GM21737 (cell line): ENCODE data around the gene GIMAP8.
"Not testable (repeated sequence)": the region's sequence is repeated elsewhere in the genome, so short reads cannot be mapped to it uniquely, and the experiment has no call there.

ENCODE experiments used
- ATAC-seq: cut with Tn5 transposase; IDR thresholded peaks from one replicate; pipeline ENCODE4 v1.9.1; 2021; ENCODE audit warnings: mild to moderate bottlenecking, moderate library complexity; ENCODE audit not compliant: unreplicated experiment

GIMAP8 gene

DNA sequence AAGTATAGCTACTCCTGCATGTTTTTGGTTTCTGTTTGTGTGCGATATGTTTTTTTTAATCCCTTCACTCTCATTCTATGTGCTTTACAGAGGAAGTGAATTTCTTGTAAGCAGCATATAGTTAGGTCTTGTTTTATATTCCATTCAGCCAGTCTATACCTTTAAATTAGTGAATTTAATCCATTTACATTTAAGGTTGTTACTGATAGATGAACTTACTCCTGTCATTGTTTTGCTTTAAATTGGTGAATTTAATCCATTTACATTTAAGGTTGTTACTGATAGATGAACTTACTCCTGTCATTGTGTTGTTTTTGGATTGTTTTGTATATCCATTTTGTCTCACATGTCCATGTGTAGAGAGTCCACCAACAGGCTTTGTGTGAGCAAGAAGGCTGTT is 11.1 kb downstream of the GIMAP8 start:
- ATAC-seq, result no peak

DNA sequence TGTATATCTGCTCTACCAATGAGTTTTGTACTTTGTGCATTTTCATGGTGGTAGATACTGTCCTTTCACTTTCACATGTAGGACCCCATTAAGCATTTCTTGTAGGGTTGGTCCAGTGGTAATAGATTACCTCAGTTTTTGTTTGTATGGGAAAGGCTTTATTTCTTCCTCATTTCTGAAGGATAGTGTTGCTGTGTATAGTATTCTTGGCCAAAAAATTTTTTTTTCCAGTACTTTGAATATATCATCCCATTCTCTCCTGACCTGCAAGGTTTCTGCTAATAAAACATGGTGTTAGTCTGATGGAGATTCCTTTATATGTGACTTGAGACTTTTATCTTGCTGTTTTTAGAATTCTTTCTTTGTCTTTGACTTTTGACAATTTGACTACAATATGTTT is 12.0 kb downstream of the GIMAP8 start:
- ATAC-seq, result no peak

DNA sequence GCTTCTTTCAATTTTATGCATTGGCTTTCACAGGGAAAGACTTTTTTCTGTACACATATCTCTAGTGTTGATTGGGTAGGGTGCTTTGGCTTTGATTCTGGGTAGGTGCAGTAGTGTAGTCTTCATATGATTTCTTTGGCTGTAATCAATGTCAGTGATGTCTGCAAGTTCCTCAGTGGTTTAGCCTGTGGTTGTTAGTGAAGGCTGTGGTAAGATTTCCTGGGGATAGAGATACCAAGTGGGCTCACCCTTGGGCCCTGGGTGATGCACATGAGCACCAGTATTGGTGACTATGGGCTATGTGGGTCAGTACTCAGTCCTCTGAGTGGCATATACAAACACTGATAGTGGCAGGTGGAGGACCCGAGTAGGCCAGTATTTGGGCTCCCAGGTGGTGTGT is 13.0 kb downstream of the GIMAP8 start:
- no peak for ATAC-seq

DNA sequence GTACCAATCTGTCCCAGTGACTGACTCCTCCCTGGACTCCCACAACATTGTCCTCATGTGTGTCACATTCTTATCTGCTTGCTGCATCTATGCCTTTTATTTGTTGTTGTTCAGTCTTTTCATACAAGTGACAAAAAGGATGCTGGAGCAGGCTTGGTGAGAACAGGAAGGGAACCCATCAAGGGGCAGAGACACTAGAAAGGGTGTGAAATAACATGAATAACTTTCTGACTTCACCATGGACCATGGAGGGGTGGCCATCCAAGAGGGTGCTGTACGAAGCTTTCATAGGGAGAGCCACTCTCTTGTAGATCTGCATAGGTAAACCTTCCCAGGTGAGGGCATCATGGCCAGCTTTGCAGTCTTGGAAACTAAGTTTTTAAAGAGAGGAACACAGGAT is 14.5 kb downstream of the GIMAP8 start:
- no peak for ATAC-seq

DNA sequence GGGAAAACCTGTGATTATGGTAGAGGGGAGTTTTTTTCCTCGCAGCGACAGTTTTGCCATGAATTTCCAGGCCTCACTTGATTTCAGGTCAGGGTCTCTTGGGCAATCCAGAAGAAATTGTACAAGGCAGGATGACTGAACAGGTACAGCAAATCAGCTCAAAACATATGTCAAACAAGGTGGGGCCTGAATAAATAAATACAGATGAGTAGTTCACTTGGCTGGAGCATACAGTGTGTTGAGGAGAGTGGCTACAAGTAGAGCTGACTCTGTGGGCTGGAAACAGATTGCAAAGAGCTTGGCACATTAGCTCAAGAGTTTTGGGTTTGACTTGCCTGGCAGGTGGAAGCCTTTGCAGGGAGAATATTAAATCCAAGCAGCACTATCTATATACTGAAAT is 15.0 kb downstream of the GIMAP8 start:
- no peak for ATAC-seq

DNA sequence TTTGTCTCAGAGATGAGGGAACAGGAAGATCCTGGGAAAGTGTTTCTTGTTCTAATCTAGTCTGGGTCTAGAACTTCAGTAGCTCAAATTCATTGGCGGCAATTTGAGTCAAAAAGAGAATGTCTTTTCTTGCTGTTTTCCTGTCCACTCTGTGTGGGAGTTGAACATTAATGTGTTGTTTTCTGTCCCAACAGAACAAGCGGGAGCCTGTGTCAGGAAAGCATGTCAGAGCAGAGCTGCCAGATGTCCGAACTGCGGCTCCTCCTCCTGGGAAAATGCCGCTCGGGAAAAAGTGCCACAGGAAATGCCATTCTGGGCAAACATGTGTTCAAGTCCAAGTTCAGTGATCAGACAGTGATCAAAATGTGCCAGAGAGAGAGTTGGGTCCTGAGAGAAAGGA is 16.0 kb downstream of the GIMAP8 start:
- no peak for ATAC-seq

DNA sequence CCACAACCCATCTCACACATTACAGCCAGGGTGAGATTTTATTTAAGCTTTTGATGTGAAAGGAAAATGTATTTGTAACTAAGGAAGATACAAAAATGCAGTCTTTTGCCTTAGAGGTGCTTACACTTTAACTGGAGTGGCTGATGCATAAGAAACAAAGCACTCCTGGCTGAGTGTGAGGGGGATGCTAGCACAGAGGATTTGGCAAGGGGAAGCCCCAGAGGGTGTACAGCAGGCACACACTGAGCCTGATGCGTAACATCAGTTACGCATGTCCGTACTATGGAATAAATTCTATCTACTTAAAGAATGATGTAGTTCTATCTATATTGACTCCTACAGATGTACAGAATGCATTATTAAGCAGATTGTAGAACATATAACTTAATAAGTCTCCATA is 17.8 kb downstream of the GIMAP8 start:
- ATAC-seq, result no peak

DNA sequence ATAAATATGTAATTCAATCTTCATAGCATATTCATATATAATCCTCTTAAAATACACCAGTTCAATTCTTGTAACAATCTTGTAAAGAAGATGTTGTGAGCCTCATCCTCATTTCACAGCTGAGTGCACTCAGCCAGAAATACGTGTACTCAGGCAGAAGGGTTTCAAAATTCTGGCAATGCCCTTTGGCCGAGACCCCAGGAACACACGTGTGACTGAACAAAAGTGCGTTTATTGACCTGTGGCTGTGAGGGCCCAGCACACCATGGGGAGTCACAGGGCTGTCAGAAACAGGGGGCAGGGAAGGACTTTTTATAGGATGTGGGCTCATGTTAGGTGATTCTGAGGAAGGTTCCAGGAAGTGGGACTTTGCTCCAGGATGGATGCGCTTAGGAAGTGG is 21.5 kb downstream of the GIMAP8 start:
- ATAC-seq, result no peak

DNA sequence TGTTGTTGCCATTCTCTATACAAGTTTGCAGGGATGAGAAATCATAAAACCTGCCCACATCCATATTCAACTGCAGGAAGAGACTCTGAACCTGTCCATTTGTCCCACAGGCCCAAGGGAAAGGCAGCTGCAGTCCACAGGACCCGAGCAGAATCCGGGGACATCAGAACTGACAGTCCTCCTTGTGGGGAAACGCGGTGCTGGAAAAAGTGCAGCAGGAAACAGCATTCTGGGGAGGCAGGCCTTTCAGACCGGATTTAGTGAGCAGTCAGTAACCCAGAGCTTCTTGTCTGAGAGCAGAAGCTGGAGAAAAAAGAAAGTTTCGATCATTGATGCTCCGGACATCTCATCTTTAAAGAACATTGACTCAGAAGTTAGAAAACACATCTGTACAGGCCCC is 23.5 kb downstream of the GIMAP8 start:
- no peak for ATAC-seq

DNA sequence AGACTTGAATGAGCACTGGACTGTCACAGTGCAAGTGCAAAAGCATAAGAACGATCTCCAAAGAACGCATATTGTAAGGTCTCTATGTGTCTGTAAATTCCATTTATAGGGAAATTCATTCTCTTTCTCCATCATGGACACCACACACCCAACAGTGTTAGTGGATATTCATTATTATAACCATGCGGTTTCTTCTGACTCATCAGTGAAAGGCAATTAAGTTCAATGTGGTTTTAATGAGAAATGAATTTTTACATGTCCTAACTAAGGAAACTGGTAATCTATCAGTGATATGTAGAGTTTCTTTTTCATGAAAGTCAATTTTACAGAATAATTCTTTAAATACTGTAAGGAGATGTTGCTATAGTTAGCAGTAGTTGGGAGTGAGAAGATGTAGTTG is 25.9 kb downstream of the GIMAP8 start:
- no peak for ATAC-seq

DNA sequence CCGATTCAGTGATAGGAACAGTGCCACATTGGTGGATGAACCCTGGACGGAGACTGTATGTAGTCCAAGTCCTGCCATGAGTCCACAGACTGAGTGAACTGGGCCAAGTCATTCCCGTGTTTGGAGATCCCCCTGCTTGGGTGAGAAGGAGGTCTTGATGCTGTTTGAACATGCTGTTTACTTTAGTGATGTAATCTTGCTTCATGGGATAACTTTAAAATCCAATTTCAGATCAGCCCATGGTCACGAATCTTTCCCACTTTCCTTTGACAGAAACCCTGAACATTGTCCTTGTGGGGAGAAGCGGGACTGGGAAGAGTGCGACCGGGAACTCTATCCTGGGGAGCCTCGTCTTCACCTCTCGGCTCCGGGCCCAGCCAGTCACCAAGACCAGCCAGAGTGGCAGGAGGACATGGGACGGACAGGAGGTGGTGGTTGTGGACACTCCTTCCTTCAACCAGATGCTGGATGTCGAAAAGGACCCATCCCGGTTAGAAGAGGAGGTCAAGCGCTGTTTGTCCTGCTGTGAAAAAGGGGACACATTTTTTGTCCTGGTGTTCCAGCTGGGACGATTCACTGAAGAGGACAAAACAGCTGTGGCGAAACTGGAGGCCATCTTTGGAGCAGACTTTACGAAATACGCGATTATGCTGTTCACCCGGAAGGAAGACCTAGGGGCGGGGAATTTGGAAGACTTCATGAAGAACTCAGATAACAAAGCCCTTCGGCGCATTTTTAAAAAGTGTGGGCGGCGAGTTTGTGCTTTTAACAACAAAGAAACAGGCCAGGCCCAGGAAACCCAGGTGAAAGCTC is 26.6 kb downstream of the GIMAP8 start:
- no peak for ATAC-seq

DNA sequence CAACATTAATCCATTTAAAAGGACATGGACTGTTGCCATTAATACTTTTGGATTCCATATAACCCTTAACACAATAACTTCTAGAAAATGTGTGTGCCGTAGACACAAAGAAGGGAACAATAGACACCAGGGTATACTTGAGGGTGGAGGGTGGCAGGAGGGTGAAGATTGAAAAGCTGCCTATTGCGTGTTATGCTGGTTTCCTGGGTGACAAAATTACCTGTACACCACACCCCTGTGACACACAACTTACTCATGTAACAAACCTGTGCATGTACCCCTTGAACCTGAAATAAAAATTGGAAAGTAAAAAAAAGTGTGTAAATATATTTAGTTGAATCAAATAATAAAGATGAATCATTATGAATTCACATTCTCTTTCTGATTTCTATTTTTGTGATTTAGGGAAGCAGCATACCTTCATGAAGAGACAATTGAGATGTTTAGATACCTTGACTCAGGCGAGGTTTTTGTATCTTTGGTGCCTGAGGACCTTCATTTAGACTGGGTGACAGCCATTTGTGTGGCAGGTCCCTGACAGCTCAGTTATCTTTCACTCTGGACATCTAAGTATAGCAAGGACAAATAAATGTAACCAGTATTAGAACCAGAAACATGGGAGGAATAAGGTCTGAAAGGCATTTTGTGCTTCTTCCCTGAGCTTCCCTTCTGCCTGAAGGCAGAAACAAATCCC is 28.7 kb downstream of the GIMAP8 start:
- no peak for ATAC-seq

DNA sequence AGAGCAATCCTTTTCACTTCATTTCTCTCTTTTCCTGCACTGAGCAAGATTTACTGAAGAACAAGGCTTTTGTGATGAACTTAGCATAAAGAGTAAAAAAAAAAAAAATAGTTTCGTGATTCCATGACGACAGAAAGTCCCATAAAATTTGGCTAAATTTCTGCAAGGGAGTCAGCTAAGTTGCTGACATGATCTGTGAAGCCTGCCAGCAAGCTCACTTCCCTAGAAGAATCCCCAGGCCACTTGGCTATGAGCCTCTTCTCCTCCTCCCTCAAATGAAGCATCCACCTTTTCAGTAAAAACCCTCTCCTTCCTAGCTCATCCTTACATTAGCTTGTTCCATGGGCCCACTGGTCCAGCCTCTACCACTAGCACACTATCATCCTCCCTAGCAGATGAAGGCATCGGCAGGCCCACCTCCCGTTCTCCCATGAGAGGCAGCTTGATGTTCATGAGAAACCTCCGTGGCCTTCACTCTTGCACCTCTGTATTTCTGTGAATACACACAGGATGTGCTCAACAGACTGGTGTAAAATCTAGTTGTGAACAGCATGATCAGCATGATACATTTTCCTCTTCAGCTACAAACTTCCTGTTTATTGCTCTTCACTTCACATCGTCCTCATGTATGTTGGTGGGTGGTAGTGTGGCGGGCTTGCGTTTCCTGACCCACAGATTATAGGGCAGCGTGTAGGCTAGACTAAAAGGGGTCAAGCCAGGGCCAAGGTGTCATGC is 30.9 kb downstream of the GIMAP8 start:
- ATAC-seq, result no peak

DNA sequence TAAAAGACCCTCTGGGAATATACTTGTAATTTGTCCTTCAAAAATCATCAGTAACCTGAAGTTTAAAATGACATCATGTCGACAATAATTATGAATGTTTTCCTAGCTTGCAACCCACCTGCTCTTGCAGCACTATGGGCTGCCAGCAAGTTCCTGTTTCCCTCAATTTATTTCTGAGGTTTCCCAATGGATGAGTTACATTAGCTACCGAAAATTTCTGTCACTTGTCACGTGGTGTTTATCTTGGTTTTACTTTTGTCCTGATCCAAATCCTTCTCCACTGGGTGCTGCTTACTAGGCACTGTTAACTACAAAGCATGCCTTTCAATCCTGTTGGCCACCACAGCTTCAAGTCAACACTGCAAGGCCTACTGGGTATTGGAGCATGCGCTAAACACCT is 31.5 kb downstream of the GIMAP8 start:
- ATAC-seq, result no peak

DNA sequence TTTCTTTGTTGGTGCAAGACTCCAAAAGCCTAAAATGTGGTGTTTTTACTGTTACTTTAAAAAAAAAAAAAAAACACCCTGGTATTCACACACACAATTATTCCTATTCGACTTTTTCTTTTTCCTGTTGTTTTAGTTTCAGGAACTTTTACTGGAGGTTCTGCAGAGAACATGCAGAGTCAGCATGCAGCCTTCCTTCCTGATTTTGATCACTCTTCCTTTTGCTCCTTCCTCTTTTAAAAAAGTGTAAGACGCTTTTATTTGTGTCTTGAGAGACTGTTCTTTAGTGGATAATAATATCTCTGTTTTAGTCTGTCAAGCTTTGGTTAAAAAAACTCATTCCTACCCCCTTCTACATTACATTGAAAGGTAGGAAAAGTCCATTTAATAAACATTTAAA is 33.1 kb downstream of the GIMAP8 start:
- ATAC-seq, result not testable (repeated sequence)

DNA sequence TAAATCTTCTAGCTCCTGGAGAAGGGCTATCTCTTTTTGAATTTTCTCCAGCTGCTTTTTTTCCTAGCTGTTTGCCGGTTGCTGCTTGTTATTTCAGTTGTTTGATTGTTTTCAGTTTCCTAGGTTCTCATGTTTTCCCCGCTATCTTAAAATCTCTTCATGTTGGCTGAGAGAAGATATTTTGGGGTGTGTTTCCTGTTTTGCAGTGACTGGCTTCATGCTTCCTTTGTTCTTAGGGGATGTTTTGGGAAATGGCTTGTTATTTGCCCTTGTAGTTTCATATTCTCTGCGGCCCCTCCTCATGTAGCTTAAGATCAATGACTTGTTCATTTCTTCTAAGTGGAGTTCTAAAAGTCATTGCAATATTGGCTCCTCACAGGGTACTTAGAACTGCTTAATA is 33.6 kb downstream of the GIMAP8 start:
- ATAC-seq, result not testable (repeated sequence)

DNA sequence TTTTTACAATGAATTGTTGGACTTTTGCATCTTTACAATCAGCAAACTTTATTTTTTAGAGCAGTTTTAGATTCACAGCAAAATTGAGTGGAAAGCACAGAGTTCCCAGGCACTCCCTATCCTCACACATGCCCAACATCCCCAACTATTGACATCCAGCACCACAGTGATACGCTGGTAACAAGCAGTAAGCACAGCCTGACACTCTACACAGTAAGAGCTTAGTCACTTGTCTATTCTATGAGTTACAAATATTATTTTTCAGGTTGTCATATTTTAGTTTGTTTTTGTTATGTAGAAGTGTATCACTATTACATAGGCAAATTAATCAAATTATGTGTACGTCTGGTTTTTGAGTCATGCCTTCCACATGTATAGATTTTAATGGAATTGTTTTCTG is 37.2 kb downstream of the GIMAP8 start:
- no peak for ATAC-seq

DNA sequence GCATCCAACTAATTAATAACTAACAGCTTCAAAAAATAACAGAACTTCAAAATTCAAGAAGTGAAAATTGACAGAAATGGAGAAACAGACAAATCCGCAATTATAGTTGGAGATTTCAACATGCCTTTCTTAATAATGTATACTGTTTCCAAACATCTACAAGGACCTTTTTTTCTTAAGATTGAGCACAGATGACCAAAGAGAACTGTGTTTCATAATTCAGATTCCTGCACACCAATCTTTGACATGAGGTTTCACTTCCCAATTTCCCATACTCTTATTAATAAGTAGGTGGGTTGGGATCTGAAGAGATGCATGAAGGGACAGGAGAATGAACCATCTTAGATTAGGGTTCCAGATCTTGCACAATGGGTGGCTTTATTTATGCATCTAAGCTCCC is 39.4 kb downstream of the GIMAP8 start:
- ATAC-seq, result no peak

DNA sequence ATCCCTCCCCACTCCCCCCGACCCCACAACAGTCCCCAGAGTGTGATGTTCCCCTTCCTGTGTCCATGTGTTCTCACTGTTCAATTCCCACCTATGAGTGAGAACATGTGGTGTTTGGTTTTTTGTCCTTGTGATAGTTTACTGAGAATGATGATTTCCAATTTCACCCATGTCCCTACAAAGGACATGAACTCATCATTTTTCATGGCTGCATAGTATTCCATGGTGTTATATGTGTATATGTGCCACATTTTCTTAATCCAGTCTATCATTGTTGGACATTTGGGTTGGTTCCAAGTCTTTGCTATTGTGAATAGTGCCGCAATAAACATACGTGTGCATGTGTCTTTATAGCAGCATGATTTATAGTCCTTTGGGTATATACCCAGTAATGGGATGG is 43.0 kb downstream of the GIMAP8 start:
- not testable (repeated sequence) for ATAC-seq

DNA sequence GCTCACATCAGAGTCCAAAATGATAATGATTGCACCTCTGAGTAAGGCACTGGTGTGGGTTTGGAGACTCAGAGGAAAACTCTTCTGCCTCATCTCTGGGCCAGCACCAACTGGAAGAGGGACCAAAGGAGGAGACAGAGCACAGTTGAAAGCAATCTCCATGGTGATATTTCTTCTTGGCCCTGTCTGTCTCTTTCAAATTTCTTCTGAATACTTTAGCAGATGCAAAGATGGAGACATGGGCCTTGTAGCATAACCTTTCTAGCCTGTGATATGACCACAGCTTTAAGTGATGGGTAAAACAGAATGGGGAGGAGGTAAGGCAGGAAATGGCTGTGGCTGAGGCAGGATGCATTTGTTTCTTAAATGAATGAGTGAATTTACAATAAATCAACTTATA is 52.1 kb downstream of the GIMAP8 start:
- ATAC-seq, result no peak

DNA sequence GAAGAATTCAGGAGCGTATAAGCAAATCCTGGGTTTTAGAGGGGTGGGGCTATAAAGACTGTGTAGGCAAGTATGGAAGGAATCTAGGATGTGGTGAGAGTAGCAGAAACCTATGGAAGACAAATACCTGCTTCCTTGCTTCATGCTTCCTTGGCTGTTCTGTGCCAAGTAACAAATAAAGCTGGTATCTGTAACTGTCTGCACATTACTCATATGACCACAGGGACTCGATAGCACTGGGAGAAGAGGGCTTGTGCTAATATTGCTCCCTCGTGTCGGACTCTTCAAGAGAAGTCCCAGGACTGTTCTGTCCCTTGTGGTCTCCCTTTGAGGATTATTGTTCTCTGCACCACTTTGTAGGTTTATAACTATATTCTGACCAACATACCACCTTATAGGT is 52.7 kb downstream of the GIMAP8 start:
- ATAC-seq, result no peak

DNA sequence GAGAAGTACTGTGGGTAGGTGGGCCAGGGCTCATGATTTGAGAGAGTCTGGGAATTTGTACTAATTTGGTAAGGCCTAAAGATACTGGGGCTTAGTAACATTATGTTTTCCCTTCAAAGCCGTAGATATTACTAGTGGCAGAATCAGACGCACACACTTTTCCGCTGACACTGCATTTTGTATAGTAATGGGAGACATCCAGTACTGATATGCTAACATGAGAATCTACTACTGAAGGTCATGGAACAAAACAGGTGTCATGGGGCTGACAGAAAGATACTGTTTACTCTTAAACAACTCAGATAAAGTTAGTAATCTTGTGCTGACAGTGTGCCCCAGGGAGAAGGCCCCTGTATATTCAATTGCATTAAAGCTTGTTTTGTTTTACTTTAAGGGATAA is 53.2 kb downstream of the GIMAP8 start:
- no peak for ATAC-seq
